Mucosa of descending colon (tissue), 3 donors: ENCODE results near the gene FAM222B. TPM values are rescaled to one million over a fixed set of nuclear protein-coding genes. Genes with fewer than 3 reads are reported as not detected.

ENCODE experiments used
- ATAC-seq: fragments of 200-7000 bp; cut with Tn5 transposase; one replicate; pipeline ENCODE4 v1.9.1; 2020; ENCODE audit warnings: mild to moderate bottlenecking, moderate library complexity
- DNase-seq, 3 donors: peaks; one replicate each; pipeline ENCODE4 v3.0.0-alpha.2; 2020
- H3K36me3 ChIP-seq: fragments of 200-600 bp; one replicate; pipeline ENCODE4 v1.8.0; 2021; ENCODE audit warnings: low read depth, mild to moderate bottlenecking
- H3K4me1 ChIP-seq: fragments of 200-600 bp; one replicate; pipeline ENCODE4 v1.8.0; 2021; ENCODE audit warnings: low read depth, mild to moderate bottlenecking
- H3K4me3 ChIP-seq: fragments of 200-600 bp; one replicate; pipeline ENCODE4 v1.8.0; 2021; ENCODE audit warnings: mild to moderate bottlenecking
- H3K9me3 ChIP-seq: fragments of 200-600 bp; one replicate; pipeline ENCODE4 v1.8.0; 2021; ENCODE audit warnings: mild to moderate bottlenecking
- intact Hi-C, 2 donors: fragments of 100-400 bp; cut with DNase I in 1 of 2; cut with micrococcal nuclease in 1 of 2; formaldehyde crosslinking; loops; one replicate each; pipeline versions ENCODE4 v1.11.0 to v1.11.1; 2022; cut with DNase I, micrococcal nuclease
- total RNA-seq, 3 donors: library from RNA; stranded (reverse); fragmentation: NEBNext Ultra II Directional in 2 of 3; extraction: Animal tissue kit (Norgen Biotek cat#: 25700) in 2 of 3; gene quantifications; one replicate each; pipeline versions ENCODE4 v1.2.1 to v1.2.4, GENCODE V29; 2021 to 2023
- TF ChIP-seq, protein P1 (sequence below): fragments of 200-600 bp; IDR thresholded peaks from one replicate; pipeline ENCODE4 v1.8.0; 2022; ENCODE audit warnings: antibody characterized with exemption, mild to moderate bottlenecking
- donor health status: DM: no; HTN: no; CAD: no; lungs with moderate emphysema.
- donor health status: DM: no; HTN: no; CAD: no.
- donor health status: DM: no; HTN: yes; CAD: no.

Gene FAM222B
- total RNA-seq, 3 donors from 2014 or later = 25.3 to 40.0 (median 30.0) TPM

DNA sequence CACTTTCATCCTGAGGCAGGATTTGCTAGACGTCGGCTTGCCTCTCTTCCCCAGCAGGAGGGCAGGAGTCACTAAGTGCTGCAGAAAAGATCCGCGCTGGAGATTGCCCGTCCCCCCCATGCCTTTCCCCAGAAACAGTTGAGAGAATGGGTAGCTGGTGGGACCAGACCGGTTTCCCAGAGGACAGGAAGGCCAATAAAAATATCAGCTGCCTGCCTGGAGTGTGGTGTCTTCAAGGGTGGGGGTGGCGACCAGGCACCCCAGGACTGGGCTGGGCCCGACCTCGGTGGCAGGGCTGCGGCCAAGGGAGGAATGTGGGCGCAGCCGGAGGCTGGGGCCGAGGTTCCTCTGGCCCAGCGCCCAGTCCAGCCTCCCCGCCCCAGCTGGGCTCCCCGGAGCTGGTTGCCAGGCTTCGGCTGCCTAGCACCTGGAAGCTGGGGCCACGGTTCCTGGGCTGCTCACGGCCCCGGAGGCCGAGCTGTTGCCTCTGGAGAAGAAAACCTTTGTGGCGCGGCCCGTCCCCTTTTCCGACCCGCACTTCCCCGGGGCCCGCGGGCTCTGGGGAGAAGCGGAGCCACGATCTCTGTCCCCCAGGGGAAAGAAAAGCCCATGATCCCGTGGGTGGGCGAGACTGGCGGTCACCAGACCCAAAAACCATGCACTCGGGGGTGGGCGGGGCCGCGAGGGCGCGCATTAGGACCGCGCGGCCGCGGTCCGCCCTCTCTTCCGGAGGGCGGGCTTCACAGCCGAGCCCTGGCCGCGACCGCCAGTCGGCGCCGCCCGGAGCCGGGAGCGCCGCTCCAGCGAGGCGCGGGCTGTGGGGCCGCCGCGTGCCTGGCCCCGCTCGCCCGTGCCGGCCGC is 99.1 kb downstream of the FAM222B start, which contains the start of gene TRAF4:
TSS of gene TRAF4 (plus strand) at position 769 of the 861 bp plus-strand sequence. CDS start 102 bp downstream, outside the sequence.
- Histone ChIP-seq H3K9me3 (no peaks in the 10 kb centered on the region), H3K36me3 (no peaks in the 10 kb centered on the region), H3K4me3 (peak within 1 kb of the TSS; percentile 75), H3K4me1 (peaks cover 42% of the 10 kb centered on the region)
- ATAC-seq = peak; percentile 68
- peak; percentile 88 to 92 (median 90) for DNase-seq
- intact Hi-C loops = no loop called here
- TF ChIP-seq, protein P1, sequence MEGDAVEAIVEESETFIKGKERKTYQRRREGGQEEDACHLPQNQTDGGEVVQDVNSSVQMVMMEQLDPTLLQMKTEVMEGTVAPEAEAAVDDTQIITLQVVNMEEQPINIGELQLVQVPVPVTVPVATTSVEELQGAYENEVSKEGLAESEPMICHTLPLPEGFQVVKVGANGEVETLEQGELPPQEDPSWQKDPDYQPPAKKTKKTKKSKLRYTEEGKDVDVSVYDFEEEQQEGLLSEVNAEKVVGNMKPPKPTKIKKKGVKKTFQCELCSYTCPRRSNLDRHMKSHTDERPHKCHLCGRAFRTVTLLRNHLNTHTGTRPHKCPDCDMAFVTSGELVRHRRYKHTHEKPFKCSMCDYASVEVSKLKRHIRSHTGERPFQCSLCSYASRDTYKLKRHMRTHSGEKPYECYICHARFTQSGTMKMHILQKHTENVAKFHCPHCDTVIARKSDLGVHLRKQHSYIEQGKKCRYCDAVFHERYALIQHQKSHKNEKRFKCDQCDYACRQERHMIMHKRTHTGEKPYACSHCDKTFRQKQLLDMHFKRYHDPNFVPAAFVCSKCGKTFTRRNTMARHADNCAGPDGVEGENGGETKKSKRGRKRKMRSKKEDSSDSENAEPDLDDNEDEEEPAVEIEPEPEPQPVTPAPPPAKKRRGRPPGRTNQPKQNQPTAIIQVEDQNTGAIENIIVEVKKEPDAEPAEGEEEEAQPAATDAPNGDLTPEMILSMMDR = no peak

- ATAC-seq (no peak), DNase-seq (peak in 2 of 3 donors; percentile 45 to 51)
- Histone ChIP-seq H3K4me3 (no peak overlapping the region), H3K36me3 (no peaks in the 10 kb centered on the region), H3K4me1 (peaks cover 28% of the 10 kb centered on the region), H3K9me3 (no peaks in the 10 kb centered on the region)
- intact Hi-C loops = no loop called here
- TF ChIP-seq, protein P1 = no peak
These were observed 100.9 kb downstream of the FAM222B start for GRCh38 chr17:28741358-28742349.

GRCh38 chr17:28740406-28741357 is 101.9 kb downstream of the FAM222B start:
- ATAC-seq = no peak
- Histone ChIP-seq H3K4me1 (peaks cover 18% of the 10 kb centered on the region), H3K9me3 (no peaks in the 10 kb centered on the region), H3K36me3 (no peaks in the 10 kb centered on the region), H3K4me3 (no peak overlapping the region)
- intact Hi-C loops = no loop called here
- TF ChIP-seq, protein P1 = no peak
- peak in 2 of 3 donors; percentile 25 to 33 for DNase-seq

DNA sequence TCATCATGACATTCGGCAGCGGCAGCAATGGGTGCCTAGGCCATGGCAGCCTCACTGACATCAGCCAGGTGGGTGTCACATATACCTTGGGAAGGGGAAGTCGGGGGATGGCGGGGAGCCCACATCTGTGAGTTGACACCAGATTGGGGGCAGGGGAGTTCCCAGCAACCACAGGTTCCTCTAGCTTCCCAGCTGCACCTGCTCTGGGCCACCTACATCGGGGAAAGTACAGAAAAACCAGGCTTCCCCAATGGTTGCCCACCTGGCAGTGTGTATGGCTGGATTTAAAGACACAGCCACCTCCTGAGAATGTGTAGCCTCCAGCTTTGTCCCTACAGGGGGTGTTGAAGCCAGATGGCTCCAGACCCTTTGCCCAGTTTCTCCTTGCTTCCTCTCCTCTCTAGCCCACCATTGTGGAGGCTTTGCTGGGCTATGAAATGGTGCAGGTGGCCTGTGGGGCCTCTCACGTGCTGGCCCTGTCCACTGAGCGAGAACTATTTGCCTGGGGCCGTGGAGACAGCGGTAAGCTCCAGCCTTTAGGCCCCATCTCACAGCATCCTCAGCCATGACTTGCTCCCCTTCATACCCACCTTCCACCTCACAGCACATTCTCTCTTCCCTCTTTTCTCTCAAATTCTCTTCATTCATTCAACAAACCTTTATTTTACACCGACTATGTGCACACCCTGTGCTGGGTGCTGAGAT is 103.8 kb downstream of the FAM222B start:
- peaks cover 12% of the 10 kb centered on the region for H3K4me1 ChIP-seq
- H3K9me3 ChIP-seq = no peaks in the 10 kb centered on the region
- H3K4me3 ChIP-seq = no peak overlapping the region
- intact Hi-C loops = no loop called here
- no peak for ATAC-seq
- H3K36me3 ChIP-seq = no peaks in the 10 kb centered on the region
- TF ChIP-seq, protein P1 = no peak
- peak in 2 of 3 donors; percentile 46 to 65 for DNase-seq
